Measurements from ENCODE around the gene KLHL4.
A peak's percentile ranks its signal among the peaks of the same experiment; 100 is the strongest.
"Not testable (repeated sequence)": the region's sequence is repeated elsewhere in the genome, so short reads cannot be mapped to it uniquely, and the experiment has no call there.

Gene KLHL4

GRCh38 chrX:87517571-87518141 lies at the start of gene KLHL4:
Gene KLHL4, plus strand, starts transcription at chrX:87517802. Its CDS starts 92 bp downstream, at chrX:87517894.
- DNase-seq (ENCODE audit: low spot score) = peak; percentile 69

GRCh38 chrX:87468941-87469340 lies 48.7 kb upstream of the KLHL4 start:
- DNase-seq (ENCODE audit: low spot score) = no peak

GRCh38 chrX:87475793-87476192 lies 41.8 kb upstream of the KLHL4 start:
- DNase-seq (ENCODE audit: low spot score) = no peak

GRCh38 chrX:87478703-87479102 lies 38.9 kb upstream of the KLHL4 start:
- not testable (repeated sequence) for DNase-seq (ENCODE audit: low spot score)

- DNase-seq (ENCODE audit: low spot score) = no peak
These were observed 28.5 kb upstream of the KLHL4 start for GRCh38 chrX:87489071-87489470.

- no peak for DNase-seq (ENCODE audit: low spot score)
These were observed 1.8 kb upstream of the KLHL4 start for GRCh38 chrX:87515836-87516235.

GRCh38 chrX:87516717-87517121 lies 883 bp upstream of the KLHL4 start:
- no peak for DNase-seq (ENCODE audit: low spot score)

GRCh38 chrX:87518504-87518903 lies 902 bp downstream of the KLHL4 start:
- no peak for DNase-seq (ENCODE audit: low spot score)

- no peak for DNase-seq (ENCODE audit: low spot score)
These were observed 8.2 kb downstream of the KLHL4 start for GRCh38 chrX:87525771-87526229.

- no peak for DNase-seq (ENCODE audit: low spot score)
These were observed 8.7 kb downstream of the KLHL4 start for GRCh38 chrX:87526281-87526680.

GRCh38 chrX:87528487-87528886 lies 10.9 kb downstream of the KLHL4 start:
- DNase-seq (ENCODE audit: low spot score) = no peak

- no peak for DNase-seq (ENCODE audit: low spot score)
These were observed 54.4 kb downstream of the KLHL4 start for GRCh38 chrX:87571964-87572363.

- DNase-seq (ENCODE audit: low spot score) = no peak
These were observed 55.3 kb downstream of the KLHL4 start for GRCh38 chrX:87572901-87573300.

GRCh38 chrX:87578978-87579377 lies 61.4 kb downstream of the KLHL4 start:
- DNase-seq (ENCODE audit: low spot score) = no peak

GRCh38 chrX:87580862-87581261 lies 63.3 kb downstream of the KLHL4 start:
- DNase-seq (ENCODE audit: low spot score) = no peak

- no peak for DNase-seq (ENCODE audit: low spot score)
These were observed 64.9 kb downstream of the KLHL4 start for GRCh38 chrX:87582453-87582852.

- no peak for DNase-seq (ENCODE audit: low spot score)
These were observed 66.1 kb downstream of the KLHL4 start for GRCh38 chrX:87583679-87584078.

GRCh38 chrX:87616371-87616770 lies 98.8 kb downstream of the KLHL4 start:
- DNase-seq (ENCODE audit: low spot score) = no peak

- peak; percentile 16 for DNase-seq (ENCODE audit: low spot score)
These were observed 104.1 kb downstream of the KLHL4 start for GRCh38 chrX:87621697-87622096.

- no peak for DNase-seq (ENCODE audit: low spot score)
These were observed 109.4 kb downstream of the KLHL4 start for GRCh38 chrX:87626996-87627395.

GRCh38 chrX:87634361-87634760 lies 116.8 kb downstream of the KLHL4 start:
- DNase-seq (ENCODE audit: low spot score) = no peak

- no peak for DNase-seq (ENCODE audit: low spot score)
These were observed 118.9 kb downstream of the KLHL4 start for GRCh38 chrX:87636533-87636932.

- not testable (repeated sequence) for DNase-seq (ENCODE audit: low spot score)
These were observed 123.8 kb downstream of the KLHL4 start for GRCh38 chrX:87641439-87641838.

- DNase-seq (ENCODE audit: low spot score) = no peak
These were observed 144.2 kb downstream of the KLHL4 start for GRCh38 chrX:87661761-87662160.
